Fibroblast of skin of left biceps (primary cell): ENCODE results near the gene RPL22.

Source experiments
- DNase-seq, 2 experiments: peaks; one replicate each; pipeline ENCODE4 v3.0.0-alpha.2; 2013; ENCODE audit warnings: low read depth in 2 of 2

RPL22 gene

DNA sequence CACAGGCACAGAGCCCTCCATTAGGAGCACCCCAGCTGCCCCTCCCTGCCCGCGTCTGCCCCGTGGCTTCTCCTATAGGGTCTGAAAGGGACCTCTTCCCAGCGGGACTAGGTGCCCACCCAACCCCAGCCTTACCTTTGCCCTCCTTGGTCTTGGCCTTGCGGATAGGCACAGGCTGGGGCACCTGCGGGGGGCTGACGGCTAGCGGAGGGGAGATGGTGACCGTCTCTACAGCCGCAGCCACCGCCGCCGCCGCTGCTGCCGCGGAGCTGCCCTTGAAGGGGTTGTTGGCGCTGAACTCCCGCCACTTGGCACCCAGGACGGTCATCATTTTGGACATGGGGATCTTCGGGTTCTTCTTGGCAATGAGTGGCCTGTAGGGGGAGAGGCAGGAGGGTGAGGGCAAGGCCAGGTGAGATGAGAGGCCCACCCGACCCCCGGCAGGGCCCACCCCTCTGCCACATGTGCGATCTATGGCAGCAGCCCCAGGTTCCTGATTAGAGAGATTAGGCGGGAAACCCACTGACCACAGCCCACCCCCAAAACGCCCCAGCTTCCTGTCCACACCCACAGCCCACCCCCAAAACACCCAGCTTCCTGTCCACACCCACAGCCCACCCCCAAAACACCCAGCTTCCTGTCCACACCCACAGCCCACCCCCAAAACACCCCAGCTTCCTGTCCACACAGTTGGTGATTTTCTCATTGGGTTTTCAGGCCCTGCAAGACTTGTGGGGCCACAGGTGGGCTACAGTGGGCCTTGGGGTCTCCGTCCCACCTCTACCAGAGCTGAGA, 44.7 kb downstream of the RPL22 start:
- DNase-seq = no peak

DNA sequence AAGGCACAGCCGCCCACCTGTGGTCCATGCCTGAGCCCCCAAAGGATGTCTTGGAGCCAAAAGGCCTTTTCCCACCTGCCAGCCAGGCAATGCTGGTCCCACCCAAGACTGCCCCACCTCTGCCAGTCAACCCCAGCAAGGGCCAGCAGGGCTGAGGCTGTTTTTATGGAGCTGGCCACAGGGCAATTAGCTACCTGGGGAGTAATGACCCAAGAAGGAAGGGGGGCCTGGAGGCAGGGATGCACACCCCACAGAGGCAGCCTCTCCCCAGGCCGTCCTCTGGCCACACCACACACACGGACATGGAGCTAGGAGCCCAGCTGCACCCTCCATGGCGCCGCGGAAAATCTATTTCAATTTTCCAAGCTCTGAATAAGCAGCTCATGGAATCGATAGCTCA, 46.5 kb downstream of the RPL22 start:
- DNase-seq = no peak

DNA sequence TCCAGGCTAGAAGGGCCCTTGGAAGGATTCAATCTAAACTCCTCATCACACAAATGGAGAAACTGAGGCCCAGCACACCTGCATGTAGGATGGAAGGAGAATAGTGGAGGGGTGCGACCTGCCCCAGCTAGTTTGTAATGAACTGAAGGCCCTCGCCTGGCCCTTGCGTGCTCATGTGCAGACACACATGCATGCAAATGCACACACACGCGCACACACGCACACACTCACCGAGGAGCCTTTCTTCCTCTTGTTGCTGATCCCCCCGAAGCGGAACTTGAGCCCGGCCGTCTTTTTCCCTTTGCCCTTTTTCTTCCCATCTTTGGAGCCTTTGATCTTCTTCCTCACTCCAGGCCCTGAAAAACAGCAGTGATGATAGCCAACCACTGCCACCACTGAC, 47.2 kb downstream of the RPL22 start:
- DNase-seq = no peak

- DNase-seq = no peak
Measured at GRCh38 chr1:6151291-6151822, 48.0 kb downstream of the RPL22 start.

DNA sequence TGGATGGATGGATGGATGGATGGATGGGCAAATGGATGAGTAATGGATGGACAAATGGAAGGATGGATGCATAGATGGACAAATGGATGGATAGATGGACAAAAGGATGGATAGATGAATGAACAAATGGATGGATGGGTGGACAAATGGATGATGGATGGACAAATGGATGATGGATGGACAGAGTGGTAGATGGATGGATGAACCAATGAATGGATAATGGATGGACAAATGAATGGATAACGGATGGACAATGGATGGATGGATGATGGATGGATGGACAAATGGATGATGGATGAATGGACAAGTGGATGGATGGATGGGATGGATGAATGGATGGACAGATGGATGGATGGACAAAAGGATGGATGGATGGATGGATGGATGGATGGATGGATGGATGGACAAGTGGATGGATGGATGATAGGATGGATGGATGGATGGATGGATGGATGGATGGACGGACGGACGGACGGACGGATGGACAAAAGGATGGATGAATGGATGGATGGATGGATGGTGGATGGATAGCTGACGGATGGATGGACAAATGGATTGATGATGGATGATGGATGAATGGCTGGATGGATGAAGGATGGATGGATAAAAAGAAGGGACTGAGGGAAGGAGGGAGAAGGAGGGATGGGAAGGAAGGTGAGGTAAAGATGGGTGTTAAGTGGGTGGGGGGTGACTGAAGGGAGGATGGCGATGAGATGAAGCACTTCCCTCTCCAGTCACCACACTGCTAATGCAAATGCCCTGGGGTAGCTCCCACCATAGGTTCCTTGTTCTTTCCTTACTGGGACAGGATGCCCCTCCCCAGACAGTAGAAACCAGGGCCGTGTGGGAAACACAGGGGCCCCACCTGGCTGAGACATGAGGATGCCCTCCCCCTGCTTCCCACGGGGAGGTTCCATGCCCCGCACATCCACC, 49.1 kb downstream of the RPL22 start:
- DNase-seq = no peak

GRCh38 chr1:6149597-6149996, 49.8 kb downstream of the RPL22 start:
- no peak for DNase-seq

- DNase-seq = no peak
Measured at GRCh38 chr1:6148497-6149241, 50.7 kb downstream of the RPL22 start.

DNA sequence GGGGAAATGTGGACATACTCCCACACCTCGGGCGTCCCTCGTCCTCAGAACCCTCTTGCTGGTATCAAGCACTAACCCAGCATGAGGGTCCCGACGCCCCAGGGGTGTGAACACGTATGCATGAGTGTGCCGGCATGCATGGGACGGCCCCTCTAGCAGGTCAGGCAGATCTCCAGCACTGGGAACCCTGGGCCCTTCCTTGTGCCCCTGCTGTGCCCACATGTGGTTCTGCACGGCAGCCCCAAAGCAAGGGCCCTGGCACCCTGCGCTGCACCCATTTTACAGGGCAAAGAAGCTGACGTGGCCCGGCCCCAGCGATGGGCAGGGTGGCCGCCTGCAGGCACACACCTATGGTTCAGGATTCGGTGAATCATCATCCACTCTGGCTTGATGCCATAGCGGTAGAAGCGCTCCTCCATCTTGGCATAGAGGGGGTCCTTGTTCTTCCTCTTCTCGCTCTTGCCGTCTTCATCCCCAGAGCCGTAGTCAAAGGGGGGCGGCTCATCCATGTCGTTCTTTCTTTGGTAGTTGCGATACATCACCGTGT, 53.5 kb downstream of the RPL22 start:
- no peak for DNase-seq

DNA sequence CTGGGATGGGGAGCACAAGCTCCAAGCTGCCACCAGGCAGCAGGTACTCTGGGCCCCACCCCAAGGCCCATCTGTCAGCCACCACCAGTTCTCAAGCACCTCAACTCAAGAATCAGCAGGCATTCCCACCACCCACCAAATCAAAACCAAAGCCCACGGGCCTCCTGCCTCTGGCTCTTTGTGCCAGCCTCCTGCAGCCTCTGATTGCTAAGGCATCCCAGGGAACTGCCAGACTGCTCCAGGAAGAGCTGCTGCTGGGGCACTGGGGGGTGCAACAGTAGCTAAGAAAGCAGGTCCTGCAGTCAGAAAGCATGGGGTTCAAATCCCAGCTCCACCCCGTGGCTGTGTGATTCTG, 54.0 kb downstream of the RPL22 start:
- no peak for DNase-seq

DNA sequence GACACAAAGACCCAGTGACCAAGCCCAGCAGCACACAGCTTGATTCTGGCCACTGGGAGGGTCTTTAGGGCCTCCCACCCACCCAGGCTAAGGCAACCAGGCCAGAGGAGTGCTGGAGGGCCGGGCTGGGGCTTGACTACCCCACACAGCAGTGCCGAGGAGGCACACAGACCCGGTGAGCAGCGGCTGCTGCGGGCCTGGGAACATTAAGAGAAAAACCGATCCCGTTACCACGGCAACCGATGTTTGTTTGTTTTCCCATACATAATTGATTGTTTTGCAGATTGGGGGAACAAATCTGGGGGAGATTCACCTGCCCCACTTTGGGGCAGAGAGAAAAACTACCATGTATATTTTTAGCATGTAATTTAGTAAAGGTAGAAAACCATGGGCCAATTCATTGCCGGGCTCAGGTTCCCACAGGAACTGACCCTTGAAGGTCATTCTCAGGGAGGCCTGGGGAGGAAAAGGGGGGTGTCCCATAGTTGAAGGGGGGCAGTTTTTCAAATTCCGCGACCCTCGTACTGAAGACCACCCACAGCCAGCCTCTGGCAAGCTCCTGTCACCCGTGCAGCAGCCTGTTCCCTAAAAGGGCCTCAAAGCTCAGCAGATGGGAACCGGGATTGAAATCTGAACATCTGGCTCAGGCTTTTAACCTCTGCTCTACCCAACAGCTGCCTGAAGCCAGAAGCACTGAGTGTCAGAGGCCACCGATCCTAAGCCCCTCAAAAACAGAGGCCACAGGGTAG, 54.6 kb downstream of the RPL22 start:
- DNase-seq = no peak

GRCh38 chr1:6144175-6144574, 55.2 kb downstream of the RPL22 start:
- DNase-seq = no peak

GRCh38 chr1:6143395-6143794, 56.0 kb downstream of the RPL22 start:
- no peak for DNase-seq

DNA sequence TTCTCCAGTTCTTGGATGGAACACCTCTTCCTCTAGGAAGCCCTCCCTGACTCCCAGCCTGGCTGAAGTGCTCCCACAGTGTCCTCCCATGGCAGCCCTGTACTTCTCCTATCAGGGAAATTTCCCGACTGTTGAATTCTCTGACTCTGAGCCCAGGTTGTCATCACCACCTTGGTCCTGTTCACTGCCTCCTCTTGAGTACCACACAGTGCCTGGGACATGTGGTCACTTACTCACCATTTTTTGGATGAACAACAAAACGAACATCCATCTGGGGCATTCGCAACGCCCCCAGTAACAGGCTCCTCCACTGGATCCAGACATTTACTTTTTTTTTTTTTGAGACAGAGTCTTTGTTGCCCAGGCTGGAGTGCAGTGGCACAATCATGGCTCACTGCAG, 56.7 kb downstream of the RPL22 start:
- no peak for DNase-seq

- no peak for DNase-seq
Measured at GRCh38 chr1:6142036-6142621, 57.3 kb downstream of the RPL22 start.

- DNase-seq = no peak
Measured at GRCh38 chr1:6141592-6141991, 57.8 kb downstream of the RPL22 start.

- DNase-seq = no peak
Measured at GRCh38 chr1:6140413-6140812, 59.0 kb downstream of the RPL22 start.

DNA sequence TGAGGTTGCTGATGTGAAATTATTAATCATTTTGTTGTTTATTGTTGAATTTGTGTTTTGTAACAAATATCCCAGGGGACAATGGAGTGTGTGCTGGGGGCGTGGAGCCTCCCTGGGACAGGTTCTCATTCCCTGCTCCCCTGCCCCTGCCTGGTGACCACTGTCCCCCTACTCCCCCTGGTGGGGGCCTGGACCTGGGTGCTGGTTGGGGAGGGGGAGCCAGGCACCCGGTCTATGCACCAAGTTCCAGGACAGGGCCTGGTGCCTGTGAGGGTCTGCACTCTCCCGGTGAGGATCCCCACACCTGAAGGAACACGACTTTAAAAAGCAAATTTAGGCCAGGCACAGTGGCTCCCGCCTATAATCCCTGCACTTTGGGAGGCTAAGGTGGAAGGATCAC, 61.6 kb downstream of the RPL22 start:
- no peak for DNase-seq

DNA sequence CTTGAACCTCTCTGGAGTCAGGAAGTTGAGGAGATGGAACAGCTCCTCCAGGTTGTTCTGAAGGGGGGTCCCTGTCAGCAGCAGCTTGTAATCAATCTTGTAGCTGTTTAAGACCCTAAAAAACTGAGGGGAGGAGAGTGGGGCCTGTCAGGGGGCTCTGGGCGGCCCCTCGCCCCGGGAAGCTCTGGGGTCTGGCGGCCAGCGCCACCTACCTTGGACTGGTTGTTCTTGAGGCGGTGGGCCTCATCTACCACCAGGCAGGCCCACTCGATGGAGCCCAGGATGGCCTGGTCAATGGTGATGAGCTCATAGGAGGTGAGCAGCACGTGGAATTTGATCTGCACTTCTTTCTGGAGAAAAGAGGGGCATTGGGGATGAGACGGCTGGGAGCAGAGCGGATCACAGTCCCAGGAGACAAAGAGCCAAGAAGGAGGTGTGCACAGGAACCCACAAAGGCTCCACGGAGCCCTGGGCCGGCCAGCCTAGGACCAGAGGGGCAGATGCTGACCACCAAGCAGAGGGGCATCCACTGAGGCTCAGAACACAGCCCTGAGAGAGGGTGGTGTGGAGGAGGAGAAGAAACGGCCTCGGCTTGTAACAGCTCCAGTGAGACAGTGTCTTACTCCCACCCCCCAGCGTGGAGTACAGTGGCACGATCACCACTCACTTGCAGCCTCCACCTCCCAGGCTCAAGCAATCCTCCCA, 62.7 kb downstream of the RPL22 start:
- no peak for DNase-seq
